Tibial nerve (tissue), 4 donors: Measurements from ENCODE around the gene TNIK. TPM values are rescaled to one million over a fixed set of nuclear protein-coding genes. Genes with fewer than 3 reads are reported as not detected.

Source experiments
- DNase-seq, 2 donors: peaks; one replicate each; pipeline ENCODE4 v3.0.0-alpha.2; 2019; ENCODE audit warnings: low spot score in 2 of 2
- H3K27ac ChIP-seq, 4 donors: fragments of 200-600 bp; sonication (generic) in 3 of 4; one replicate each; pipeline ENCODE4 v1.5.1; 2017 to 2019; ENCODE audit warnings: mild to moderate bottlenecking in 1 of 4
- H3K27me3 ChIP-seq, 2 donors: fragments of 200-600 bp; sonication (generic) in 1 of 2; one replicate each; pipeline versions ENCODE4 v1.5.1 to v1.6.0; 2017 to 2019
- H3K36me3 ChIP-seq, 3 donors: fragments of 200-600 bp; sonication (generic); one replicate each; pipeline ENCODE4 v1.5.1; 2018 to 2019
- H3K4me1 ChIP-seq, 4 donors: fragments of 200-600 bp; sonication (generic) in 3 of 4; one replicate each; pipeline ENCODE4 v1.5.1; 2017 to 2019
- H3K4me3 ChIP-seq, 4 donors: fragments of 200-600 bp; sonication (generic) in 3 of 4; one replicate each; pipeline ENCODE4 v1.5.1; 2017 to 2019; ENCODE audit warnings: mild to moderate bottlenecking in 1 of 4, moderate library complexity in 1 of 4
- H3K9me3 ChIP-seq, 4 donors: fragments of 200-600 bp; sonication (generic) in 3 of 4; one replicate each; pipeline ENCODE4 v1.5.1; 2017 to 2019
- CTCF ChIP-seq, 5 experiments: fragments of 200-600 bp in 3 of 5; fragments of 450-650 bp in 2 of 5; sonication (generic) in 3 of 5; IDR thresholded peaks; one replicate each; pipeline ENCODE4 v1.5.1; 2016 to 2019; ENCODE audit warnings: antibody characterized with exemption in 5 of 5, mild to moderate bottlenecking in 3 of 5, moderate library complexity in 2 of 5
- EP300 ChIP-seq, 2 donors: sonication (generic); formaldehyde crosslinking; IDR thresholded peaks; one replicate each; pipeline ENCODE4 v1.6.1; 2017; ENCODE audit warnings: antibody characterized with exemption in 2 of 2, mild to moderate bottlenecking in 1 of 2
- POLR2A ChIP-seq, 2 donors: fragments of 450-650 bp; IDR thresholded peaks; one replicate each; pipeline ENCODE4 v1.6.1; 2017; ENCODE audit warnings: antibody characterized with exemption in 2 of 2, mild to moderate bottlenecking in 2 of 2, moderate library complexity in 2 of 2
- WGBS, 2 donors: methylation state at CpG; one replicate each; pipeline ENCODE4 v1.1.5; 2018; 5-methylcytosine and 5-hydroxymethylcytosine counted together
- total RNA-seq, 4 donors: library from RNA; depleted of rRNA; stranded (reverse); fragments of >200 nt; gene quantifications; one replicate each; pipeline ENCODE4 v1.1.0, GENCODE V29; 2016

Gene TNIK
- total RNA-seq, 4 donors from 2014 or later, result 5.4 to 11.1 (median 7.5) TPM

DNA sequence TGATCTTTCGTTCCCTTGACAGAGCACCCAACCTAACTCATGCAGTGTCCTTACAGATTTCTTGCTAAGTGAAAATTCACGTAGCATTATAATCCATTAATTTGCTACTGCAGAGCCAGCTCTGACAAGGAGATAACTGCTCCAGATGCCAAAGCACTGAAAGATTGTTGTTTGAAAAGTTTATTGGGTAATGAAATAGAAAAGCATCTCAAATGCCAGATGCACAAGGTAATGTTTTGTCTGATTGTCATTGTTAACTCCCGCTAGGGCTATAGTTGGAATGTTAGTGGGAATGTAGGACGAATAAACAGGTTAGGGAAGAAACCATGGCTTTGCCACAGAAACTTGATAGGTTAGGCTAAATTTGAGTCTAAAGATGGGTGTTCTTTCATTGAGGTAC is 413.4 kb downstream of the TNIK start:
- Histone ChIP-seq H3K36me3 (no peaks in the 10 kb centered on the region), H3K27ac (no peak overlapping the region)
- WGBS, 2 donors, result 66 to 69% methylated on average over 4 of the region's 4 CpGs

DNA sequence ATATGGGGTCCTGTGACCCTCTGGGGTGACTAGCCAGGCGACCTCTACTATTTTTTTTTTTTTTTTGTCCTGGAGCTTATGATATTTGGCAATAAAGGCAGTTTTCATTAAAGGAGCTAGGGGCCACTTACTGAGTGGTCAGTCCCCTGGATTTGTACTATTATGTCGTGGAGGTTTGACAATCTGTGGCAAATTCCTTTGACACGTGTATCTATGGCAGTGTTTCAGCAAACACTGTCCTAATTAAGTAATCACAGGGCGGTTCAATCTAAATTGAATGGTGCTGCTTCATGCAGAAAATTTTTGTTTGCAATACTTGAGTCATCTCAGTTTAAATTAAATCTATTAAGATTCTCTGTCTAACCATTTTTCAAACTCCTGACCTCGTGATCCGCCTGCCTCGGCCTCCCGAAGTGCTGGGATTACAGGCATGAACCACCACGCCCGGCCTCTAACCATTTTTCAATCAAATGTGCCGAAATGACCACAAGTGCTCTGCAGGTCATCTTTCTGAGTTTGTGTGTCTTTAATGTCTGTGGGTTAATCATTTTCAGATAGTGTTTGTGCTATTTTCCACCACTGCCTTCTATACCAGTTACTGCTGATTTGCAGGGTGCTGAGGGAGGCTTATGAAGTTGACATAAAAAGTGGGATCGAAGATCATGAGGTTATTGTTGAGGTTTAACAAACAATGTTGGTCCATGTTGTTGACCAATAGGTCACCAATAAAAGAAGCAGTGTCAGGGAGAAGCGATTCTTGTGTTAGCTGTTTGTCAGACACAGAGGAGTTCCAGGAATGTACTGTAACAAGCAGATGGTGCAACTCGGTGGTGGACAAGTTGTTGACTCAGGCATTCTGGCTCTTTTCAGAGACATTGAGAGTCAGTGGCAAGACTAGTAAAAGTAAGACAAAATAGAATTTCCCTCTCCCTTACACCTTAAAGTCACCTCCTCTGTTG is 415.1 kb downstream of the TNIK start:
- Histone ChIP-seq H3K27ac (no peak overlapping the region), H3K27me3 (no peaks in the 10 kb centered on the region), H3K4me3 (no peak overlapping the region), H3K9me3 (no peaks in the 10 kb centered on the region), H3K4me1 (no peaks in the 10 kb centered on the region), H3K36me3 (no peaks in the 10 kb centered on the region)
- no peak for DNase-seq
- TF ChIP-seq CTCF (IDR thresholded peaks at IDR 0.05) (no peak), POLR2A (IDR thresholded peaks at IDR 0.05) (no peak), EP300 (IDR thresholded peaks at IDR 0.05) (no peak)
- WGBS, 2 donors, result 84 to 85% methylated on average over 14 of the region's 14 CpGs

More for the DNA sequence above, 413.4 kb downstream of the TNIK start:
- Histone ChIP-seq H3K9me3 (no peaks in the 10 kb centered on the region), H3K27me3 (no peaks in the 10 kb centered on the region), H3K4me1 (no peaks in the 10 kb centered on the region), H3K4me3 (no peak overlapping the region)
- TF ChIP-seq EP300 (IDR thresholded peaks at IDR 0.05) (no peak), POLR2A (IDR thresholded peaks at IDR 0.05) (no peak), CTCF (IDR thresholded peaks at IDR 0.05) (no peak)
- no peak for DNase-seq

DNA sequence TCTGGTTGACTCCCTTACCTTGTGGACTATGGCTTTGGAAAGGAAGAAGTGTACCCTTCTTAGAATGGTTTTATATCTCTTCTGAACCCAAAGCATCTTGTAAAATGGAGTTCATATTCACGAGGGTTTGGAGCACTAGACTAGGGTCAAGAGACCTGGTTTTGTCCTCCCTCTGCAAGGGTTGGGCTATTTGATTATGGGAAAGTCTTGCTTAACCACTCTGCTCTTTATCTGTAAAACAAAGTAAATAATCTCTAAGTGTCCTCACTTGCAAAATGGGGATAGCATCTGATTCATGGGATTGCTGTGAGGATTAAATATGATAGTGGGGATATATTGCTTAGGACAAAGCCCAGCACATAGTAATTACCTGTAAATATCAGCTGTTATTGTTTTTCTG is 415.8 kb downstream of the TNIK start:
- 11 to 33% methylated on average over 1 of the region's 1 CpG for WGBS, 2 donors
- TF ChIP-seq CTCF (IDR thresholded peaks at IDR 0.05) (no peak), EP300 (IDR thresholded peaks at IDR 0.05) (no peak), POLR2A (IDR thresholded peaks at IDR 0.05) (no peak)

DNA sequence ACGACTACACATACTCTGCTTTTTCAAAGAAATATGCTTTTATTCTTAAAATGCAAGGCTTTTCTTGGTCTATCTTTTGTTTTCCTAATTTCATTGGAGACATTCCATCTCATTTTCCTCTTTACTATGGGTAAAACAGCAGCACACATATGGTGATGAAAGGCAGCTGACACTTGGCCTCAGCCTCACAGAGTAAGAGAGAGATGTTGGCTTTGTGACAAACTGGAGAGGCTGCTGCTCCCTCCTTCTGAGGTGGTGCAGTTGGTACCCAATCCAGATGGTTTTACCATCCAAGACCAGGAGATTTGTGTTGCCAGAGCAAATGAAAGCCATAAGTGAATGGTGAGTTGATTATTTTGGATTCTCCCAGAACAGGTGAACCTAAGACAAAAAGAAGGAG is 420.5 kb downstream of the TNIK start:
- Histone ChIP-seq H3K27me3 (no peaks in the 10 kb centered on the region), H3K9me3 (no peaks in the 10 kb centered on the region), H3K27ac (no peak overlapping the region), H3K4me1 (no peaks in the 10 kb centered on the region), H3K4me3 (no peak overlapping the region), H3K36me3 (no peaks in the 10 kb centered on the region)
- DNase-seq, result no peak
- TF ChIP-seq CTCF (IDR thresholded peaks at IDR 0.05) (no peak), POLR2A (IDR thresholded peaks at IDR 0.05) (no peak), EP300 (IDR thresholded peaks at IDR 0.05) (no peak)
- WGBS, 2 donors, result 45 to 50% methylated on average over 1 of the region's 1 CpG

More for the DNA sequence above, 415.8 kb downstream of the TNIK start:
- no peaks in the 10 kb centered on the region for H3K27me3 ChIP-seq
- no peak overlapping the region for H3K27ac ChIP-seq
- no peak for DNase-seq
- no peaks in the 10 kb centered on the region for H3K9me3 ChIP-seq
- H3K36me3 ChIP-seq, result no peaks in the 10 kb centered on the region
- no peaks in the 10 kb centered on the region for H3K4me1 ChIP-seq
- H3K4me3 ChIP-seq, result no peak overlapping the region

DNA sequence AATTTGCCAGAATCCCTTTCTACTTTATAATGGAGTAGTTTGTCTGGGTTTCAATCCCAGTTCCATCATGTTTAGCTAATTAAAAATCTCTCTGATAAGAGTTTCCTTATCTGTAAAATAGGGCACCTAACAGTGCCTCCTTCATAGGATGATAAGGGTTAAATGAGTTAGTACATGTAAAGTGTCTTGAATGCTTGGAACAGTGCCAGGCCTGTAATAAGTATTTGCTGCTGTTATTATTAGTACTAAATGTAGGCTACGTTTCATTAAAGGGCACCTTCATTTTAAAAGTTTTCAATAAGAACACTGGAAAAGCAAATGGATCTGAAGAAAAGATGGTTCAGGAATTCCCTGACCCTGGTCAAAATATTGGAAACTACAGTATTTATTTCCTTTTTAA is 421.9 kb downstream of the TNIK start:
- DNase-seq, result no peak
- Histone ChIP-seq H3K4me3 (no peak overlapping the region), H3K27ac (no peak overlapping the region), H3K4me1 (no peaks in the 10 kb centered on the region), H3K27me3 (no peaks in the 10 kb centered on the region), H3K9me3 (no peaks in the 10 kb centered on the region), H3K36me3 (no peaks in the 10 kb centered on the region)
- no peak for TF ChIP-seq CTCF (IDR thresholded peaks at IDR 0.05)
- no peak for TF ChIP-seq POLR2A (IDR thresholded peaks at IDR 0.05)
- no peak for TF ChIP-seq EP300 (IDR thresholded peaks at IDR 0.05)
- WGBS, 2 donors, result 19 to 28% methylated on average over 1 of the region's 1 CpG
